GM19035 (cell line): ENCODE measurements around the gene ATF6.

Source experiments
- ATAC-seq: cut with Tn5 transposase; IDR thresholded peaks from one replicate; pipeline ENCODE4 v1.9.1; 2021; ENCODE audit not compliant: unreplicated experiment

The ATF6 gene

DNA sequence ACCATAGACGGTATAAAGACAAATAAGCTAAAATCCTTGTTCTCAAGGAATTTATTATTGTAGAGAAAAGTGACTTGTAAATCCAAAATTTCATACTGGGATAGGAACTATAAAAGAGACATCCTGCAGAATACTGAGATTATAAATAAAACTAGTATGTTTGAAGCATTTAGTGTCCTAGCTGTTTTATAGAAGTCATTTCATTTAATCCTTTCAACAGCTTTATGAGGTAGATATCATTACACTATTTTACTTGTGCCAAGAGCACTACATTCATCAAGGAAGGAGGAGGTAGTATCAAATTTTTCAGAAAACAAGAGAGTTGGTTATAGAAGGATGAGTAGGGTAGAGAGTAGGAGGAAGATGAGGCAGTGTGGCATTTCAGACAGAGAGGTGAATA, 119.6 kb downstream of the ATF6 start:
- no peak for ATAC-seq

DNA sequence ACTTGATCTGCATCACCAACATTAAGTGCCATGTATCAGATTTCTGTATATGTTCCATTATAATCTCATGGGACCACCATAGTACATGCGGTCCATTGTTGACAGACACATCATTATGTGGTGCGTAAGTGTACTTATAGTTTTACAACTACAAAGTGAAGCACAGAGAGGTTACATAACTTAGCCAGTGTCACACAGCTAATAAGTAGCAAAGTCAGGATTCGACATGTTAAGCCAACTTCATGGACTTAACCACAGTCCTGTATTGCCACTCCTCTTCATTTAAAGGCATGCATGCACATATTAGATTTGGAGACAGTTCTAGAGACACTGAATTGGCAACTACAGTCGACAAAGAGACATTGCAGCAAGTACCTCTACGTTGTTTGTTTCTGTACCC, 120.5 kb downstream of the ATF6 start:
- no peak for ATAC-seq

DNA sequence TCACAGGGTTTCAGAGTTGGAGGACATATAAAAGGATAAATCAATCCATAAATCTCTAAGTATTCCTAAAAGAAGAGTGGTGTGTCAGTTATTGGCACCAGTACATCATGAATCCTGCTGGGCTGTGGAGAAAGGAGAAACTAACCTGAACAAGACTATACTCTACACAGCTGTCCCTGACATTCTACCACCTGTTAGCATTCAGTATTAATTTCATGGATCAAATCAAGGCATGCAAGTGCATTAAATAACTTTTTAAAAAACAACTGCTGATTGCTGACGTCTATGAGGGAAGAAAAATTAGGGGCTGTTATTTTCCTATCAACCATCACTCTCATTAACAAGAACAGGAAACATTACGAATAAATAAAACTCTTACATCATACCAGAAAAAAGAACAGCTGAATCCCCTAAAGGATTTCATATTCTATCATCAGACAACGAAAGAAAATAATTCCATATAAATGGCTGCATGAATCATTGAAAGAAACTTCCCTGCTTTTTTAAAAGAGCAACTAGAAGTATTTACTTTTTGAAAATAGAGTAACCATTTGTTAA, 121.7 kb downstream of the ATF6 start:
- no peak for ATAC-seq

DNA sequence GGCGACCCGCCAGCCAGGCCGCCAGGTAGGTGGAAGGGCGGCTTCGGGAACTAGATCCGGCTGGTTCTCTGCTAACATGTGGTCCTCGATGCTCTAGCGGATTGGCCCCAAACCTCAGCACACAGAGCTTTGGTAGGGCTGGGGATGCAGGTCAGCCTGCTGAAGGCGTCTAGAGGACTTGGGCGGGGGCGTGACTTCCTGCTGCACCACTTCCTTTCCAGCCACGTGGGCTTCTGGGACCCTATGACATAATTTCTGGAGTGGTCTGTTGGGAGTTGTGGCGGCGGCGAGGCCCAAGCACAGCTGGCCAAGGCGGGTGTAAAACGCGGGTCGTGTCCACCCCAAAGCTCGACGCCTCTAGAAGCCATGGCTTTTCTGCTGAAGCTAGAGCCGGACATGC, 124.5 kb downstream of the ATF6 start:
- no peak for ATAC-seq

DNA sequence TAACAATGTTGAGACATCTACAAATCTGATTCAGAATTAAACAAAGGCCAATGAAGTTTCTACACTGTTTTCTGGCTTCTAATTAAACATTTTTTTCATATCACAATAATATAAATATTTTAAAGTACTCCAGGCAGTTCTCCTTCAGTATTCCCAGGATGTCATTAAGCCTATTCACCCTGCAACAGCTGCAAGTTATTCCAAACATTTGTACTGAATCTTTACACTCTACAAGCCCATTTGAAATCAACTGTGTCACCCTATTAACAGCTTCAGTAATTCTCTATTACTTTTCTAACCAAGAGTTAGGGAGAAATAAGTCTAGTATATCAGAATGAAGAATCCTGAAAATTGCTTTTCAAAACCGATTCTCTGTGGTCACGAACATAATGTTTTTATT, 133.0 kb downstream of the ATF6 start:
- no peak for ATAC-seq

DNA sequence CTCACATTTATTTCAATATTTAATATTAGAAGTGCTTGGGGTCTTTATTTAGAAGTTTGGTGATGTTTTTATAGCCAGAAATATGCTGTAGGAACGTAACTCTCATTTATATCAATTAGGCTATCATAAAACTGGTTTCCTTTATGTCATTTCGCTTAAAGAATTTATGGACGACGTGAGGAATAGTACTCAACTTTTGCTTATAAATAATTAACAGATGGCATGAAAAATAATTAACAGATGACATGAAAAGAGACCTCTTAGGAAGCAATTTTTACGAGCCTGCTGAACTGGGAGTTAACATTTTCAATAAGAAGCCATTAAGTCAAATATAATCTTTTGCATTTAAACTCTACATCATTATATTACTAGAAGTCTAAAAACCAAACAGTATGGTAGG, 134.0 kb downstream of the ATF6 start:
- ATAC-seq, result no peak

DNA sequence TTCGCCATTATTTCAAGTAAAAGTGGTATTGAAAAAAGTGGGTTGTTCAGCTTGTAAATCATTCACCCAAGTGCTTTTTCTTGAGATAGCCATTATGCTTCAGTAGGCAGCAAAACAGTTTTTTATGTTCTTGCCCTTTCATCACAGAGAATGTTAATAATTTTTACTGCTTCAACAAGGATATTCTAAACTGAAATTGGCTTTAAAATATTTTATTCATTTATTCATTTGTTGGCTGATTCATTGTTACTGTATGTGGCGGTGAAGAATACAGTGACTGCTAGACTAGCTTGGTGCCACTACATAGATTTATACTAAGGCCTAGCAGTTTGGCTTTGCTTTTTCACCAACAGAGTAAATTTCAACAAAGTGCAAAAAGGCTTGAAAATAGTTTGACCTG, 136.1 kb downstream of the ATF6 start:
- no peak for ATAC-seq

DNA sequence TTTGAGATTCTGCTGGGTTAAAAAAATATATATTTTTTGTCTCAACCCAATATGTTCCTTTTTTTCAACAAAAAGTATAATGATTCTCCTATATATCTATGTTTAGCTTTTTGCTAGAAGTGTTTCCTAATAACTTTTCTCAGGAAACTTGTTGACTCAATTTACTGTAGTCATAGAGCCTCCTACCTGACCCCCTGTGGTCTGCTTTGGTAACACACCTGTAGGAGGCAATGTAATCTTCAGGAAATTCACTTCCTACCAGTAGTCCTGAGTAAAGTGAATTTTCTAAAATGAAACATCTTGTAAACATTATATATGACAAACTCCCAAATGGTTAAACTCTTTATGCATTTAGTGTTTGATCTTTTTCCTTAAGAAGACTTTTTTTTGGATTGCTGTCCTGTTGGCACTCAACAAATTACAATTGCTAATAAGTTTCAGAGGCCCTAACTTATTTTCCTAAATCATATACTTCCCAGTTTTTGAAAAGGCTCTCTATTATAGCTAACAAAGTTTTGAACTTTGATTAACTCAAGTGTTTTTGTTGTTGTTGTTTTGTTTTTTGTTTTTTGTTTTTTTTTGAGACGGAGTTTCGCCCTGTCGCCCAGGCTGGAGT, 139.3 kb downstream of the ATF6 start:
- no peak for ATAC-seq

DNA sequence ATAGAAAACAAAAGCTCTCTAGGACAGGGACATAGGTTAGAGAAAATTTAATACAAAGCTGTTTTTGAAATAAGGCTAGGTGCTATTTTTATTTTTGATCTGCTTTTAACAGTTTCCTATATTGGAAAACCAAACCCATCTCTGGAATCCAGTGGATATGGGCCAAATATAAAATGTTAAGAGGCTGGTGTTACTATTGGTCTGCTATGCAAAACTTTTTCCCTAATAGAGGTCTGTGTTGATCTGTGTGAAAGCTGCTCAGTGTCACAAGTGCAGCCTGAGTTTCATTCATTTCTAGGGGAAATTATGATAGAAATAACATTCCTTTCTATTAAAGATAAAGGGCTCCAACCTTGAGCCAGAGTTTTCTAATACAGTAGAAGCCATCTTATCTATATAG, 141.1 kb downstream of the ATF6 start:
- no peak for ATAC-seq

DNA sequence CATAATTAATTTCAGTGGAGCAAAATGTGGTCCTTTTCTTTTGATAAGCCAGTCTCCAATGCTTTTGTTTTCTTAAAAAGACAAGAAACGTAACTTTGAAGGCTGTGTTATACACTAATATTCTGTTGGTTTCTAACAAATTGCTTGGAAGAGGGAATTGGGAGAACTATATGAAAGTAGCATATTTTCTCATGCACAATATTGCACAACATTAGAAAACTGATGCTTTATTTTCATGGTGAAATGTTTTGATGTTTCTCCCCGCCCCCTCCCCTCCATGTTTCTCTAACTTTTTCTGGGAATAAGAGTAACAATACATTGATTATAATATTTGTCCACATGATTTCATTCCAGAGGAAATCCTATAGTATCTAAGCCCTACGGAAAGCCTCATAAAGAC, 142.1 kb downstream of the ATF6 start:
- no peak for ATAC-seq

DNA sequence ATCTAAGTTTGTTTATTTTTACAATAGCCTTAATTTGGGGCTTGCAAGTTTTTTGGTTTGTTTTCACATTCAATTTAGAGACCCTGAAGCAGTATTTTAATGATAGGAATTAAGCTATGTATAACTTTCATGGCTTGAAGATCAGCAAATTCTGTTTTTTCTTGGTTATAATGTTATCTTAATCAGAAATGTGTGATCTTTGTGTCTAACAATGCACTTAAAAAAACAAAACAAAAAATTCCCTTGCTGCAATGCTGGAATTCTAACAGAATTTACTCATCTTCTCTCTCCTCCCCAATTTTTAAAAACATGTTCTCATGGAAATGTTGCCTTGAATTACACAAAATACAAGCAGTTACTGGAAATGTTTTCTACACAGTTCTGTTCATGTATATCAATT, 144.5 kb downstream of the ATF6 start:
- no peak for ATAC-seq

DNA sequence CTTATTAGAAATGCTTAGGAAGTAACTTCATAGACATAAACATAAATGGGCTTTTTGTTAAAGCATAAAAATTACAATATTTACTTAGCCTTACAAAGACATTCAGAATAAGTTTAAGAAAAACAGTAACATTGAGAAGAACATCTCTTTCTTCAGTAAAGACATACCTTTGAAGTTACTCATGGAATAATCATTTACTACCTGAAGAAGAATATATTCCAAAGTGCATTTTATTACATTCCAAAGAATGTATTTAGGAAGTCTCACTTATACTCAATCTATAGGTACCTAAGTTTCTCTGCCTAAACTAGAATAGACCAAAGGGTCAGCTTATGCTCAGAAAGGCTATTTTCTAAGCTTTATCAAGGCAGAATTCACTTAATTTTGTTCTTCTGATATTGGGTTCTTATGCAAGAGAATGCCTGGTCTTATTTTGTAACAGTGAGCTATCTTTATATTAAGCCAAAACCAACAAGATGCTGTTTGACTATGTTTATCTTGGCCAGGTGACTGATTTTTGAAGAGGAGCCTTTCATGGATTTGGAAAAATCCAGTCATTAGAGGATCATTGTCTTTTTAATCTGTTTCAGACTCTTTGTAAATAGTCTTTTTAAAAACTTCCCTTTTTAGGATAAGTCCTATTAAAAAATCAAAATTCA, 147.5 kb downstream of the ATF6 start:
- ATAC-seq, result no peak

DNA sequence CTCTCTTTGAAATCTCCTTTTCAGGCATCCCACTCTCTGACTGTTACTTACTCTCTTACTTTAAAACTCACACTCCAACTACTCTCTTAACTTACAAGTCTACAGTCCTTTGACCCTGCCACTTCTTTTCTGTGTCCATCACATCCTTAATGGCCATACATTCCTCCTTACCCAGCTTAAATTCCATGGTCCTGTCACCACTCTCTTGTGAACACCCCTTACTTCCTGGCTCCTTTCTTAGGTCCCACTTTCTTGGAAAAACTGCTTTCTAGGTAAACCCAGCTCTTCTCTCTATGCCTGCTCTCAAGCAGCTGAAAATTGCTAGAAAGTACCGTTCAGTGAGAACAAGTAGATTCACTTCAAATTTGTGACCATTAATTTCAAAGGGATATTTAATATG, 148.5 kb downstream of the ATF6 start:
- peak; percentile 5 for ATAC-seq

DNA sequence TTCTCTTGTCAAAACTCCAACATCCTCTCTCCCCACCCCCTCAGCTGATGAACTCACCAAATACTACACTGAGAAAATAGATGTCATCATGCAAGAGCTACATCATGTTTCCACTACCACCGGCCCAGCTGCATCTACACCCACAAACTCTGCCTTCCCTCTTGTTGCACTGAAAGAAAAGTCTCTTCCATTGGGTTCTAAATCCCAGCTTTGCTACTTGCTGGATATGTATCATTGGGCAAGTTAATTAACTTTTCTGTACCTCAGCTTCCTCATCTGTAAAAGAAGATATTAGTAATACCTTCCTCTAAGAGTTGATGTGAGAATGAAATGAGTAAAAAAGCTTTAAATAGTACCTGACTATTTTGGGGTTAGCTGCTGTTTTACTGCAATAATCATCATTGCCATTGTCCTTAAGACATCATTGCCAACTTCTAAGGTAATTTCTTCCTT, 149.0 kb downstream of the ATF6 start:
- peak; percentile 79 for ATAC-seq

DNA sequence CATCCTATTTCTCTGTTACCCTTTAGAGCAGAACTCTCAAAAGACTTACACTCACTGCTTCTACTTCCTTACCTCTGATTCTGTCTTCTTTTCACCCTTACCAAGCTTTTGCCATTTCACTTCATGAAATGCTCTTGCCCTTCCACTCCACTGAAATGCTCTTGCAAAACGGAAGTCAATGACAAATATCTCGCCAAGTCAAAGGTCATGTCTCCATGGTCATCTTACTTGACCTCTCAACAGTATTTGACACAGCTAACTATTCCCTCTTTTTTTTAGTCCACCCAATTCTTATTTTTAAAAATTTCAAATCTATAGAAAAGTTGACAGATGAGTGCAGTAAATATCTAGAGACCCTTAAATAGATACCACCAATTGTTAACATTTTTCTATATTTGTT, 149.9 kb downstream of the ATF6 start:
- ATAC-seq, result no peak

DNA sequence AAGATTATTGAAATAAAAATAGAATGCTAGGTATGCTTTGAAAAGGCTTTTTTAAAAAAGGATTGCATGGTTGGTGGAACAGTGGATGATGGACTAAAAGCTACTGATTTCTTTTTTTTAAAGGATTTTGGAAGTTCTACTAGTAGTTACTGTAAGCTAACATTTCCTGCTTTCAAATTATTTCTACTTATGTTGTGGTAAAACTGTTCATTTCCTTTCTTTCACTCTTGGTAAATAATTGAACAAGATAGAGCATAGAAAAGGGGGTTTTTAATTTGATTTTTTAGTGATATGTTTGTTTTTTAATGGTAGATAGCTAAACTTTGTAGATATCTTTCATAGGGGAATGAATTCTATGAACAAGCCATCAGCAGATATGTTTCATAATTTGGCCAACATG, 153.1 kb downstream of the ATF6 start:
- ATAC-seq, result no peak

DNA sequence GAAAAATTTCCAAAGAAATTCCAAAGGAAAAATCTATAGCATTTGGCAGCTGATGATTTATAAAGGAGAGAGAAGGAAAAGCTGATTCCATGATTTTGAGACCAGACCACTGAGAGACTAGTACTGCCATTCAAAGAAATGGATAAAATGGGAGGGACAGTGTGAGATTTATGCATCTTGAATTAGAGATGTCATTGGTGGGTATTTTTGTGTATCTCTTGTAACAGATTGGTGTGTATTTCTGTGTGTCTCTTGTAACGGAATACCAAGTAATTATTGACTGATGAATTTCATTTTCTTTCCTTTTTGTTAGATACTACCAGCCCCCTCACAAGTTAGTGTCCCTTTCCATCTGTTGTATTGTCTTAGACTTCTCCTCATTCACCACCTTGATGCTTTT, 155.4 kb downstream of the ATF6 start:
- ATAC-seq, result no peak

DNA sequence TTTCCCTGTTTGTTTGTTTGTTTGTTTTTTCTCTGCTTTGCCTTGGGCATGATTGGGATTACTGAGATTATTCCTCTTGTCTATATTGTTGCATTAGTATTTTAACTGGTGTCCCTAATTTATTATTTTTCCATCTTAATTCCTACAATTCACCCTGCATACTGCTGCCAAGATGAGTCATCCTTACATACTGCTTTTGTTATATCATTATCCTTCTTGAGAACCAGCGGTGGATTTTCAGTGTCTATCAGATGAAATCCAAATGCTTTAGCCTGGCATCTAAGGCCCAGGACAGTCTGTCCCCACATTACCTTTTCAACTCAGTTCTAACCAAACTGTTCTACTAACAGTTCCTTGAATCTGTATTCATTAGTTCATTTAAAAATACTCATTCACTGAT, 155.9 kb downstream of the ATF6 start:
- no peak for ATAC-seq

DNA sequence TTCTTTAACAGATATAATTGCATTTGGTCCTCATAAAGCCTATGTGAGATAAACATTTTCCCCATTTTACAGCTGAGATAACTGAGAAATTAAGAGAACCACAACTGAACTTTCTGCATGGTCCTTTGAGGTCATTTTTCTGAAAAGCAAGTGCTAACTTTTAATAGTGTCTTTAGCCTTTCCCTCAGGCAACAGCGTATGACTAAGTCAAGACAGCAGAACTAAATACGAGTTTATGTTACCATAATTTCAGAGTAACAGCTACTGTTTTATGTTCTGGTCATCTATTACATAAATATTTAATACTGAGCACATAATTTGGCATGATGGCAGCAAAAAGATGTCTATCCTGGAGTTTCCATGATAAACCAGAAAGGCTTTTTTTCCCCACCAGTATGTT, 161.9 kb downstream of the ATF6 start:
- ATAC-seq, result no peak

DNA sequence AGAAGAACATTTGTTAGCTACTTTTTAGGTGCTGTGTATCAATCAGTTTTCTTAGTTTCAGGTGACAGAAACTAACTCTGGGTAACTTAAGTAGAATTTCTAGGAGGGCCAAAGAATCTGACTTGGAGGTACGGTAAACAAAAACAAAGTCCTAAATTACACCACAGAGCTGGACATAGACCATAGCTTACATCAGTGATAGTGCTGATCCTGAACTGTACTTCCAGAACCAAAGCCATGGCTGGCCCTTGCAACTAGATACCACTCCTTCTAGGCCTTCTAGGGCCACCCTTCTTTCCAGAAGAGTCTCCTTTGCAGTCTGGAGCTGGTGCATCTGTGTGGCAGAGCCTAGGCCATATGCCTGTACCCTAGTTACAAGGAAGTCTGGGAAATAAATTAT, 163.0 kb downstream of the ATF6 start:
- ATAC-seq, result no peak

DNA sequence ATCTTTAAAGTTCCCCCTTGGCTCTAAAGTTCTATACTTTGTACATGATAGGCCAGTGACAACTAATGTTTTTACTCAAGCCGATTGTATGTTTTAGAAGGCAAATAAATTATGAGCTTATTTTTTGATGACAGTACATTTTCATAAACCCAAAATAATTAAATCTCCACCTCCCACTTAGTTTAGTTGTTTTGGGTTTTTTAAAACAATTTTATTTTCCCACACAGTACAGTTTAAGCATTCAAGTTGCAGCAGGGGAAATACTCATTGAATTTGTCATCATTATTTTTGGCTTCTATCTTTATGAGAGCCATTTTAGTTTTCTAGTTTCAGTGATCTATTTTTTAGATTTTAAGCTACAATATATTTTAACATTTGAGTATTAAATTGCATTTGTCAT, 163.9 kb downstream of the ATF6 start:
- ATAC-seq, result no peak

DNA sequence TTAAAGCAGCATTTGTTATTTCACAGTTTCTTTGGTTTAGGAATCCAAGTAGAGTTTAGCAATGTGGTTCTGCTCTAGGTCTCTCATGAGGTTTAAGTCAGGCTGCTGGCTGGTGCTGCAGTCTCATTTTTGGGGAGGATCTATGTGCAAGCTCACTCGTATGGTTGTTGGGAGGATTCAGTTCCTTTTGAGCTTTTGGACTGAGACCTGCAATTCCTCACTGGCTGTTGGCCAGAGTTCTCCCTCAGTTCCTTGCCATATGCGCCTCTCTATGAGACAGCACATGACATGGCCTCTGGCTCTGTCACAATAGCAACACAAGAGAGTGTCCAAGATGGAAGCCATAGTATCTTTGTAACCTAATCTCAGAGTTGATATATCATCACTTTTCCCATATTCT, 166.5 kb downstream of the ATF6 start:
- ATAC-seq, result no peak
